HG03571 (cell line): ENCODE data around the gene FZD10.

Experiments used
- ATAC-seq: cut with Tn5 transposase; IDR thresholded peaks from one replicate; pipeline ENCODE4 v1.9.1; 2021; ENCODE audit not compliant: unreplicated experiment

Gene FZD10

DNA sequence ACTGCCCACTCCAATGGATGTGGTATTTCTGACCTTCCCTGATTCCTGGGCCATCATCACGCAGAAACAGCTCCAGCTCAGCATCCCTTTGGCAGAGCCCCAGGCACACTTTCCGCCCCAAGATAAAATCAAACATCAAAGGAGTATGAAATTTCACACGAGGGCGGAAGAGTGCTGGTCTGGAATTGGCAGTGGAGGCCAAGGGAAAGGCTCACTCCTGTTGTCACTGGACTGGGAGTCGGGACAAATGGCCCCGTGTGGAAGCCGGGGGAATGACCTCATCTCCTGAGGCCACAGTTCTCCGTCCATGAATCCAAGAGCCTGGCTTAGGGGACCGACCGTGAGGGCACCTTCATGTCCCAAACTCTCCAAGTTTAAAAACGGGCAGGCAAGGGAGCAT lies 40.9 kb downstream of the FZD10 start:
- no peak for ATAC-seq

DNA sequence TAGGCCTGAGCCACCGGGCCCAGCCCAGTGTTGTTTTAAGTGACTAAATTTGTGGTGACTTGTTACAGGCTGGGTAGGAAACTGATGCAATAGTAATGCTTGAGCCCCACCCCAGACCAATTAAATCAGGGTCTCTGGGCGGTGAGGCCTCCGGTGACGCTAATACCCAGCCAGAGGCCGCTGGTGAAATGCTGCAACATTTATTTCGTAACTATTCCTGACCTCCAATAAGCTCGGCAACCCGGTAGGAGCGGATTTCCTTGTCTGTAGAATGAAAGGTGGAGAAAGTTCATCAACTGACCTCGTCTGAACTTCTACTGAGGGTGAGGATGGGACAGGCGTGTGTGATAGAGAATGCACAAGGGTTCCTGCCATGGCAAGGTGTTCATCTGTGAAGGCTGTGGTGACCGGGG lies 42.3 kb downstream of the FZD10 start:
- ATAC-seq: no peak

DNA sequence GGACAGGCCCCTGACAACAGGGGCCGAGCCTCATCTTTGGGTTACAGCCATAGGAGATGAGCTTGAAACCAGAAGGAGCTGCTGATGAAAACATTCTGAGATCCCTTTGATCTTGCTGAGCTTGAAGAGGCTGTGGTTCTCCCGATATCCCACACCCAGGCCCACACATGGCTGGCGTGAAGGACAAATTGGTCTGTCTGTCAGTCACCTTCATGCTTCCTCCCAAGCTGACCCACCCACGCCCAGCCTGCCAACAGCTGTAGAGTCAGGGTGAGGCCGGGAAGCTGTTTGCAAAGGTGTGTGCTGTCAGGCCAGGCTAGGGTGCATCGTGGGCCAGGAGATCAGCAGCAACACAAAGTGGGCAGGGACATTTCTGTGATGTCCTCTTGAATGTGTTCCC lies 43.2 kb downstream of the FZD10 start:
- ATAC-seq: no peak

GRCh38 chr12:130212384-130212989 lies 50.2 kb downstream of the FZD10 start:
- ATAC-seq: no peak

- ATAC-seq: no peak
These were observed 51.0 kb downstream of the FZD10 start for GRCh38 chr12:130213249-130213648.

- no peak for ATAC-seq
These were observed 52.6 kb downstream of the FZD10 start for GRCh38 chr12:130214686-130215395.
